GM18873 (cell line): ENCODE measurements around the gene CEP57L1.
"Not testable (repeated sequence)": the region's sequence is repeated elsewhere in the genome, so short reads cannot be mapped to it uniquely, and the experiment has no call there.

ENCODE experiments used
- ATAC-seq: cut with Tn5 transposase; IDR thresholded peaks from one replicate; pipeline ENCODE4 v1.9.1; 2021; ENCODE audit warnings: mild to moderate bottlenecking, moderate library complexity, moderate number of reproducible peaks; ENCODE audit not compliant: unreplicated experiment, low FRiP score

CEP57L1 gene

DNA sequence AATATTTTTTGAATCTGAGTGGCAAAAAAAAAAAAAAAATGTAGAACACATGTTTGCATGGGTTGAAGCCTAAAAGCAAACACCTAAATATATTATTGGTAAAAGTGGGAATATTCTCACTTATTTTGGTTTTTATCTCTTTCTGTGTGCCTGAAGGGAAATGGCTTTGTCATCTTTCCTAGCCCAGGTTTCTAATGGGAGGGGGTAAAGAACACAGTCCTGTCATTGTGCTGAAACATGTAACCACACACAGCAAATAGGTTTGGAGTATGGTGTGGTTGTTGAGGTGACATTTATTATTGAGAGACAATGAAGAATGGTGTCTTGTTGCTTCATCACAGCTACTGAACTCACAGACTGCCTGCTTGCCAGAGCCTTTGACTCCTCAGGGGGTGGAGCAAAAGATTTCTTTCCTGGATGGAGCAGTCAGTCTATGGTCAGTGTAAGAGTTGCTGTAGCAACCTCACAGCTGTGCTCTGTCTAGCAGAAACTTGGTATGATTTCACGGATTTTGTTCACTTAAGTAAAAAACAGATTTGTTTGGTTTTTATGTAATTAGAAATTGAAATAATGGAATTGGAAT lies 70.2 kb downstream of the CEP57L1 start:
- ATAC-seq = no peak

DNA sequence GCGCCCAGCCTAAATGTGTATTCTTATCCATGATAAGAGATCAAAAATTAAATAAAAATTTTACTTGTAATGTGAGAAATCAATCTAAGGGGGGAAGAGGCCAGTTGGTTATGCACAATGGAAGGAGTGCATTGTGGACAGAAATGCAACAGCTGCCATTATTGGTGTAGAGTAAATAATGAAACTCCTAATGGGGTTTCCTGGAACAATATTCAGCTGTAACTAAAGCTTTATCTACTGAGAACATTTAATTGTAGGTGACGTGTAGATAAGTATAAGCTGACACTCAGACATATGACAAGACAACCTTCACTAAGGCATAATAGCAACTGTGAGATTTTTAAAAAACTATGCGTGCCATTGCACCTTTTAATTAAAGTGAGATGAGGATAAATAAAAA lies 71.4 kb downstream of the CEP57L1 start:
- ATAC-seq = no peak

DNA sequence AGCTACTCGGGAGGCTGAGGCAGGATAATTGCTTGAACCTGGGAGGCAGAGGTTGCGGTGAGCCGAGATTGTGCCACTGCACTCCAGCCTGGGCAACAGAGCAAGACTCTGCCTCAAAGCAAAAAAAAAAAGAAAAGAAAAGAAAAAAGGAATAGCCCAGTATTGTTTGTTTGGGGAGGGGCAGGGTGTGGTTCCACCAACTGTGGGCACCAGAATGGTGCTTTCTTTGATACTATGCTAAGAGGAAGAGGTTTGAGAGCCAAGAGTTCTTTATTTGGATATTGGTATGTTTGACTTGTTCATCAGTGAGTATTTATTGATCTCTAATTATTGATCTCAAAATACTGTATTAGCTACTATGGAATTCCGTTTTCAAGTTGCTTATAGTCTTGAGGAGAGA lies 72.3 kb downstream of the CEP57L1 start:
- ATAC-seq = no peak

DNA sequence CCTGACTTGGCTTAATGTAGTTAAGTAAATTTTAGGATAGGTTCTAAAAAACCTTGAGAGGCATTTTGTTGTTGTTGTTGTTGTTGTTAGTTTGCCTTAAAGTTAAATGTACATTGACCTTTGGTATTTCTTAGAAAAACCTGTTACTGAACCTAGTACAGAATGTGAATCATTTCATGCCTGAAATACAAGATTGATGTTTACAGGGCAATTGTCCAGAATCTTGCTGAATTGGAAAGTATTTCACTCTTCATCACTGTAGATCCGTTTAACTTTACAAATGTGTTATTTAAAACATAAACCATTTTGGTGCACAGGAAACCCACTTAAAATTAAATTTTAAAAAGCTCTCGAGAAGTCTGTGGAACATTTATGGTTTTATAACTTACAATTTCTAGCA lies 75.0 kb downstream of the CEP57L1 start:
- no peak for ATAC-seq

DNA sequence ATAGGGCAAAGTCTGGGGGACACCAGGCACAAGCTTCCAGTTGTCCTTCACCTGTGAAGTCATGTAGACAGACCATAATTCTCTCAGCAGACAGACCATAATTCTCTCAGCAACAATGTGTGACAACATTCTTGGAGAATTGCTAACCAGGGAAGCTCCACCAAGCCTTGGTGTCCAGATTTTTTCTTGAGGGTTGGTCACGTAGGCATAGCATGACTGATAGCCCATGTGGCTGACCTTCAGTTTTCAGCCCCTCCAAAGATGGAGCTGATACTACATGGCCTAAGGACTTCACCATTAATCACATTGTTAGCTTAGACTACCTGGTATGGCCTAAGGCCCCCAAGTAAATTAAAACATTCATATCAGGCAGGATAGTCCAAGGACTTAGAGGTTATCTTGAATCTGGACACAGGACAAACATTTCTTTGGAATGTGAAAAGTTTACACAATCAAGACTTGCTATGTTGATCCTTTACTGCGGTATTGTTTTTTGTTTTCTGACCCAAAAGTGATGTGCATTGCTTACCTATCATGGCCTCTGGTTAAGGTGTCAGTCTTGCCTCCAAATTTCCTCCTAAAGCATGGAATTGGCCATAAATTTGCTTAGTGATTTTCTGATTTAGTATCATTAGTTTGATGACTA lies 76.9 kb downstream of the CEP57L1 start:
- no peak for ATAC-seq

DNA sequence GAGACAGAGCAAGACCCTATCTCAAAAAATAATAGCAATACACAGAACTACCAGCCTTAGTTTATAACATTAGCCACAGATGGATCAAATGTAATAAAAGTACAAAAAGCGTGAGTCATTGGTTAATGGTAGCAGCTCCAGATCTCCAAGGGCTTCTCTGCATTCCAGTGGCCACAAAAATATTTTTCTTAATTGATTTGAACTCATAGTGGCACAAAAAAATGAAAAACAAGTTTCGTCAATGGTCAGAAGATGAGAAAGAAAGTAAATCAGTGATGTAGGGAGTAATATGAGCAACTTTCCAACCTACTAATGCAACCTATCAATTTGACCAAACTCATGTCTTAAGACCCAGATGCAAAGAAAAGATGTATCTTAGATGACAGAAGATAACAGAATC lies 79.6 kb downstream of the CEP57L1 start:
- ATAC-seq = no peak

DNA sequence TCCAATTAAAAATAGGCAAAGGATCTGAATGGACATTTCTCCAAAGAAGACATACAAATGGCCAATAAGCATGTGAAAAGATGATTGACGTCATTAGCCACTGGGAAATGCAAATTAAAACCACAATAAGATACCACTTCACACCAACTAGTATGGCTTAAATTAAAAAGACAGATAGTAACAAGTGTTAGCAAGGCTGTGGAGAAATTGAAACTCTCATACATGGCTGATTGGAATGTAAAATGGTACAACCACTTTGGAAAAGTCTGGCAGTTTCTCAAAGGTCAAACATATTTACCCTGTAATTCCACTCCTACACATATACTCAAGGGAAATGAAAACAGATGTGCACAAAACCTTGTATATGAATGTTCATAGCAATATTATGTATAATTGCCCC lies 83.6 kb downstream of the CEP57L1 start:
- no peak for ATAC-seq

DNA sequence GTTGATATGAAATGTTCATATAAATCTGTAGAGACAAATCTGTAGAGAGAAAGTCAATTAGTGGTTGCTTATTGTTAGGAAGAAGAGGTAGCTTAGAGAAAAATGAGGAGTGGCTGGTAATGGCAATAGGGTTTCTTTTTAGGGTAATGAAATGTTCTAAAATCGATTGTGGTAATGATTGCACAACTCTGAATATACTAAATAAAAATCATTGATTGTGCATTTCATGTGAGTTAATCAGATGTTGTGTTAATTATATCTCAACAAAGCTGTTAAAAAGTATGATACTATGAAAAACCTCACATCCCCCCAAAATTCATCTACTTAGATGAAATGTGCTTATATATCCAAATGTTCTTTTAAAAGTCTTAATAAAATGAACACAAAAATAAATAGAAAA lies 84.2 kb downstream of the CEP57L1 start:
- ATAC-seq = no peak

DNA sequence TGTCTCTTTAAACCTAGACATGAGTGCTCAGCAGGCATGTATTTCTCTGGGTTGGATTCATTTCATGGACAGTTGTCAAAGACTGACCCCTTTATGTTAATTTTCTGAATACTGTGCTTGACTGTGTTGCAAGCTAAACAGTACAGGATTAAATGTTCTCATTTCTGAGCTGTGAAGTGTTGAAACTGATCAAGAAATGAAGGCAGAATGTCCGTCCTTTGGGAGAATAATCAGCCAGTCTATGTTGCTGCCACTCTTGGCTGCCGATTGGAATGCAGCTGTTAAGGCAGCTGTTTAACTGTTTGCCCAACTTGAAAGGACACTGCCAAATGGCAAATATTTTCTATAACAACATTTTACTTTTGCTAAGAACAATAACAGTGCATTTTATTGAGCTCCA lies 87.3 kb downstream of the CEP57L1 start:
- no peak for ATAC-seq

DNA sequence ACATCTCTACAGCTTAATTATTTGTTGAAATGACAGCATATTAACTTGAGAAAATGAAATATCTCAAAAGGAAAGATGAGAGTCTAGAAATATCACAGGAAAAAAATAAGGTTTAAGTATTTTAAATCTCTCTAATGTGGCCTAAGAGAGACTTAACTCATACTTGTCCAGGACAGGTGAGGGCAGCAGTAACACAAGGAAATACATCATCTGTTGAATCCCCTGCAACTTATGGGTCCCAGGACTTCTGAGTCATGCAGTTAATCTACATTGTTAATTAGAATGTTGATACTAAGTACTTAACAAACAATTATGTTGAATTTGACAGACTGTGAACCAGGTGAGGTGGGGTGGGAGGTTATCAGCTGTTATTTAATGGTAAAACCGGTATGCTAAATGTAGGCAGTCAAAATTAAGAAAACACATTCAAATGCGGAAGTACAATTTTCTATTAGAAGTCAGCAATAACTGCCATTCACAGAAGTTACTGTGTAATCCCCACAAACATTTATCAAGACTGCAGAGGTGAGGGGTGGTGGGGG lies 87.9 kb downstream of the CEP57L1 start:
- no peak for ATAC-seq

DNA sequence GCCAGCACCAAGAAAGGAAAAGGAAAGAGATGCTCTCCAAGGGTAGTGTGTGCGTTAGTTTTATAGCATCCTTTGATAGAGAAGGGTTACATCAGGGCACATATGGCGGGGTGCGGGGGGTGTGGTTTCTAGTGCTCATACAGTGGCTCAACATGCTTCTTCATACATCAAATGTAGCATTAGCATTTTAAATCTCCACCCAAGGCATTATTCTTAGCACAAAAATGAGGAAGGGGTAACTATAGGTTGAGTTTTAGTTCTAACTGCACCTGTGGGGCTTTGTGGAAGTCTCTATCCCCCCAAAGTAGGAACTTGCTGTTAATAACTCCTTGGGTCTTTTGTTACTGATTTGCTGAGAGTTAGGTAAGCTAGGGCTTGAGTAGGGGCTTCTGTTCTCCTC lies 89.3 kb downstream of the CEP57L1 start:
- no peak for ATAC-seq

DNA sequence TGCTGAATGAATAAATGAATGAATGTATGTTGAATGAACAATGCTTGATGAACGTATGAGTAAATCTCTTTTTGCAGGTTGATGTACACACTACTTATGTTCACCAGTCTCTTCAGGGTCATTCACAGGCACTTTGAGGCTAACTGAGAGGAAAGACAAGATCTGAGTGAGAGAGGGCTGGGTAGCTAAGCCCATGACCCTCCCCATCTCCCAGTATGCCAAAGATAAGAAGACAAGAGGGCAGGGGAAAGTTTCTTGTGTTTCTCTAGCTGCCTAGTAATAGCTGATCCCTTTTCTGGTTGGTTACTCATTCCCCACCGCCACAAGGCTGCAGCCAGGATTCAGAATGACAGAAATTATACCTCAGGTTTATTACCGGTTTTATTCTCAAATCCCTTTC lies 90.7 kb downstream of the CEP57L1 start:
- ATAC-seq = no peak

DNA sequence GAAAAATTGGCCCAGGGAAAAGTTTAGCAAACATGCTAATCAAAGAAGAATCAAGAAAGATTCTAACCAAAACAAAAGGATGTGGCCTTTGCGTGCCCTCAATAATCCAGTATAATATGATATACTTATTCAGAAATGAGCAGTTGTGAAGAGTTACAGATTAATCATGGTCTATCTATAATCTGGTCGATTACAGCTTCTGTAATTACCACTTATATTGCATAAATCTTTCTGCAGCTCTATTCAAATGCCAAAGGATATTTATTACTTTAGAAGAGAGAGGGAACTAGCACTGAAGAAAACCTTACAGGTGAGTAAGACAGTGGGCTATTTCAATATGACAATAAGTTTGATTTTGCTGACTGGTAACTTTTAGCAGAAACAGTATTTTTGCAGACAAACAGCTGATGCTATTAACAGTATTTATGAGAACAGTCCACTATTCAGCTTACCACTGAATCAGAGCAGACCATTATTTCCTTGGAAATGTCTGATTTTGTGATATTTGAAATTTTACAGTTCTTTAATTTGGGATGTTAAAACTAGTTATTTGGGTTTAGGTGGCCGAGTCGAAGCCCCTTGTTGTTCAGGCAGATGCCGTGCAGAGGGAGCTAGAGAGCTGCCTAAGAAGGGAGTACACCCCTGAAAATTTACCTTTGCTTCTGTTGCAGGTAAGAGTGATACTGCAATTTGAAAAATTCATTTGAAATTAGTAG lies 92.2 kb downstream of the CEP57L1 start:
- no peak for ATAC-seq

DNA sequence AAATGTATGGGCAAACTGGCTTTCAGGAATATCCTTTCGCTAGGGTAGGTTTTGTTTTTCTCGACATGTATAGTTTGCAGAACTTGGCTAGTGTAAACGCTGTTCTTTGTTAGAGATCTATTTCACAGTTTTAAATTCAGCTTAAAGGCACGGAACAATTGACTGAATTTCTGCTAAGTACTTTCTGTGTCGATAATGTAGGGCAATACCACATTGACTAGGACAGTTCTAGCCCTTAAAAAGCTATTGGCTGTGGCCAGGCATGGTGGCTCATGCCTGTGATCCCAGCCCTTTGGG lies 92.8 kb downstream of the CEP57L1 start:
- ATAC-seq = no peak

DNA sequence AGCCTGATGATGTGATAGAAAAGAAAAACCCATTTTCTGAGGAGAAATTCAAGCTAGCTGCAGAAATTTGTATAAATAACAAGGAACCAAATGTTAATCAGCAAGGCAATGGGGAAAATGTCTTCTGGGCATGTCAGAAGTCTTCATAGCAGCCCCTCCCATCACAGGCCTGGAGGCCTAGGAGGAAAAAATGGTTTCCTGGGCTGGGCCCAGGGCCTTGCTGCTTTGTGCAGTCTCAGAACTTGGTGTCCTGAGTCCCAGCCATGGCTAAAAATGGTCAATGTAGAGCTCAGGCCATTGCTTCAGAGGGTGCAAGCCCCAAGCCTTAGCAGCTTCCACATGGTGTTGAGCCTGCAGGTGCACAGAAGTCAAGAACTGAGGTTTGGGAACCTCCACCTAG lies 96.1 kb downstream of the CEP57L1 start:
- not testable (repeated sequence) for ATAC-seq

DNA sequence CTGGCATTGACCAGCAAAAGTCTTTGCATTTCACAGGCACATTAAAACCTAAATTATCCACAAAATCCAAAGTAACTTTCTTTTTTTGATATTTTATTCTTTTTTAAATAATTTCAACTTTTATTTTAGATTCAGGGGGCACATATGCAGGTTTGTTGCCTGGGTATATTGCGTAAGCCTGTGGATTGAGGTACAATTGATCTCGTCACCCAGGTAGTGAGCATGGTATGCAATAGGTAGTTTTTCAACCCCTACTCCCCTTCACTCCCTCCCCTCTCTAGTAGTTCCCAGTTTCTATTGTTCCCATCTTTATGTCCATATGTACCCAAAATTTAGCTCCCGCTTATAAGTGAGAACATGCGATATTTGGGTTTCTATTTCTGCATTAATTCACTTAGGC lies 97.6 kb downstream of the CEP57L1 start:
- no peak for ATAC-seq

DNA sequence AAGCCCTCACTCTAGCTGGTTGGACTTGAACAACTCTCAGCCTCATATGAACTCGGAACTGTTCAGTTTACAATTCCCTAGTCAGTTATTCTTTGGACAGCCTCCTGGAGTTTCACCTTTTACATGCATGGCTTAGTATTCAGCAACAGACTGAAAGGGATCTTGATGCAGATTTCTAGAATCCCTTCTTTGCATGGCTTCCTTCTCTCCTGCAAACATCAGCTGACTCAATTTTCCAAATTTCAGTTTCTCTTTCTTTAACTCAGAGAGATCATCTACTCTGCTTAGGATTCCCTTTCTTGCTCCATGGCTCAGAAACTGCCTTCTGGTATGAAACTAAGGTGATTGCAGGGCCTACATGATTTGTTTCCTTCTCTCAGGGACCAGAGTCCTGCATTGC lies 99.6 kb downstream of the CEP57L1 start:
- ATAC-seq = no peak

DNA sequence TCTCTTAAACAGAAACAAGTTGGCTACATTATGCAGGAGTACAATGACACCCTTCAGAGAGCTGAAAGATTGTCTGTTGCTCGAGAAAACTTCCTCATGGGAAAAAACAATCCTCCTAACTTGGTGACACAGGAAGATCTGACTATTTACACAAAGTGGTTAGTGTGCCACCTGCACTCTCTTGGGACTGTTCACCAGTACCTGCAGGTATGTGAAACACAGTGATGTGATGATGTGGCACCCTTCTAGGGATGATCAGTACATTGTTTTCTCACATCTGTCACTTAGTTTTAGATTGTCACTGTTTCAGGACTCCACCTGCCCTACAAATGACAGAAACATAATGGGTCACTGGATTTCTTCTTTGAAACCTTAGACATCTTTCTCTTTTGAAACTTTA lies 101.8 kb downstream of the CEP57L1 start:
- ATAC-seq = no peak

DNA sequence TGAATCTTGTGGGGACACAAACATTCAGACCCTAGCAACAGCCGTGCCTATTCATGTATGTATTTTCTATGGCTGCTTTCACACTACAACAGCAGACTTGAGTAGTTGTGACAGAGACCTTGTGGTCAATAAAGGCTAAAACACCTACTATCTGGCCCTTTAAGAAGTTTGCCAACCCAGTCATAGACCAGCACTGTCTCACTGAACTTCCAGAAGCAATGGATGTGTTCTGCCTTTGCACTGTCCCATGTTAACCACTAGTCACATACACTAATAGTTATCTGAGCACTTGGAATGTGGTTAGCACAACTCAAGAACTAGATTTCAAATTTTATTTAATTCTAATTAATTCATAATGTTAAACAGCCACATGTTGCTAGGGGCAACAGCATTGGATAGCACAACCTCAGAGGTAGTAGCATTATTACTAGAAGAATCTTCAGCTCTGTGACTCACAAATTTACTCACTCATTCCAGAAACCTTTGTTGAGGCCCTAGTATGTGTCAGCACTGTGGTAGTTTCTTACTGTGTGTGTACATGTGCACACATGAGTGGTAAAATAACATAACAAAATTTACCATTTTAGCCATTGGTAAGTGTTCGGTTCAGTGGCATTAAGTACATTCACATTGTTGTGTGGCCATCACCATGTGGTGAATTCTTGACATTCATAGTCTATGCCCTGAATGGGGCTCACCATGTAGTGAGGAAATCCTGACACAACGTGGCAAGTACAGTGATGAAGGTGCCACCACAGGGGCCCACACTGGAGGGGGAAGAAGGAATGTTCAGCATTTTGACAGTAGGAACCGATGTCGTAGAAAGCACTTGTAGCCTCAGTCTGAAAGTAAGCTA lies 107.3 kb downstream of the CEP57L1 start:
- ATAC-seq = no peak

DNA sequence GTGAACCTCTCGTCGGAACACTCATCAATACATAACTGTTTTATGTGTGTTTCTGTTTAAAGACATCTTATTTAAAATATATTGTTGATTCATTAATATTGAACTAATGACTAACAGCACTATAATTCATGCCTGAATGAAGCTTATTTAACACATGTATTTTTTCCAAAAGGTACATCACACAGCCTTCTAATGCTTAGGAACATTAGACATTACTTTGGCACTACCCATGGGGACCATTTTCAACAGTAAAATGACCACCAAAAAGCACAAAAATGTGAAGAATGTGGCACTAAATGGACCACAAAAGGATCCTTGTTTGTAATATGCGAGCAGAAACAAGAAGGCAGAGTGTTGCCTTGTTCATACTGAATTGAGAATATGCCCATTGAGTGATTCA lies 109.2 kb downstream of the CEP57L1 start:
- no peak for ATAC-seq

DNA sequence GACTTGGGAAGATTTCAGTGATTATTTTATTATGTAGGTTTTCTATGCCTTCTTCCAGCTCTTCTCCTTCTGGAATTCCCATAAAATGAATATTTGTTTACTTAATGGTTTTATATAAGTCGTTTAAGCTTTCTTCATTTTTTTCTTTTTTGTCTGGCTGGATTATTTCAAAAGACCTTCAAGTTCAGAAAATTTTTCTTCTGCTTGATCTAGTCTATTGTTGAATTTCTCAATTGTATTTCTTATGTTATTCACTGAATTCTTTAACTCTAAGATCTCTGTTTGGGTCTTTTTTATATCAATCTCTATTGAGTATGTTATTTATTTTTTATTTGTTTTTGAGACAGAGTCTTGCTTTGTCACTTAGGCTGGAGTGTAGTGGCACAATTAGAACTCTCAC lies 117.4 kb downstream of the CEP57L1 start:
- ATAC-seq = no peak
